ENCODE results near the gene ZBTB44.
"Not testable (repeated sequence)": the region's sequence is repeated elsewhere in the genome, so short reads cannot be mapped to it uniquely, and the experiment has no call there.

Gene ZBTB44

DNA sequence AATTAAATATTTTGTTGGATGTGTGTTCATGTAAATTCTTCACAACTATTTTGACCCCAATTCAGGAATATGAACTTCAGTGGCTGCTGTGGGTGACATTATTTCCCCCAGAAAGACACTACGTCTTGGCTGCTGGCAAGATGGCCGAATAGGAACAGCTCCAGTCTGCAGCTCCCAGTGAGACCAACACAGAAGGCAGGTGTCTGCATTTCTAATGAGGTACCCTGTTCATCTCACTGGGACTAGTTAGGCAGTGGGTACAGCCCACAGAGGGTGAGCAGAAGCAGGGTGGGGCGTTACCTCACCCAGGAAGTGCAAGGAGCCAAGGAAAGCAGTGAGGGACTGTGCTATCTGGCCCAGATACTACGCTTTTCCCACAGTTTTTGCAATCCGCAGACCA, 65.3 kb downstream of the ZBTB44 start:
- TF ChIP-seq, protein P1, sequence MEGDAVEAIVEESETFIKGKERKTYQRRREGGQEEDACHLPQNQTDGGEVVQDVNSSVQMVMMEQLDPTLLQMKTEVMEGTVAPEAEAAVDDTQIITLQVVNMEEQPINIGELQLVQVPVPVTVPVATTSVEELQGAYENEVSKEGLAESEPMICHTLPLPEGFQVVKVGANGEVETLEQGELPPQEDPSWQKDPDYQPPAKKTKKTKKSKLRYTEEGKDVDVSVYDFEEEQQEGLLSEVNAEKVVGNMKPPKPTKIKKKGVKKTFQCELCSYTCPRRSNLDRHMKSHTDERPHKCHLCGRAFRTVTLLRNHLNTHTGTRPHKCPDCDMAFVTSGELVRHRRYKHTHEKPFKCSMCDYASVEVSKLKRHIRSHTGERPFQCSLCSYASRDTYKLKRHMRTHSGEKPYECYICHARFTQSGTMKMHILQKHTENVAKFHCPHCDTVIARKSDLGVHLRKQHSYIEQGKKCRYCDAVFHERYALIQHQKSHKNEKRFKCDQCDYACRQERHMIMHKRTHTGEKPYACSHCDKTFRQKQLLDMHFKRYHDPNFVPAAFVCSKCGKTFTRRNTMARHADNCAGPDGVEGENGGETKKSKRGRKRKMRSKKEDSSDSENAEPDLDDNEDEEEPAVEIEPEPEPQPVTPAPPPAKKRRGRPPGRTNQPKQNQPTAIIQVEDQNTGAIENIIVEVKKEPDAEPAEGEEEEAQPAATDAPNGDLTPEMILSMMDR (conservative IDR thresholded peaks at IDR 0.05; ENCODE audit: low read length), result no peak
- DNase-seq (ENCODE audit: low read depth), result no peak
- no peak overlapping the region for H3K4me3 ChIP-seq (ENCODE audit: low read length)

DNA sequence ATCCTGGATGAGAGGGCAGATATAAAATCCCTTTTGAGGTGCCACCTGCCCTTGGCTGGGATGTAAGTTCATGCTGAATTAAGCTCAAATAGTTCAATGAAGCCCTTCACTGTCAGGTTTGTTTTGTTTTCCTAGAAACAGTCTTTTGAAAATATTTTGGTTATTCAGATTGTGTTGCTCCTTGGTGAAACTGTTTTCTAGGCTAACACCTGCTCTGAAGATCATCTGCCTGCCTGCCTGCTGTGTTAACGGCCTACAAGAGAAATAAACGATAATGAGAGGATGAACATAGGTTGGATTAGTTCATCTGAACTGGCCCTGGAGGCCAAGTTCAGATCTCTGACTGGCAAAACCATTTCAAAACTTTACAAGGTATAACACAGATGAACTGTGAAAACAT, 67.4 kb downstream of the ZBTB44 start:
- no peak overlapping the region for H3K4me3 ChIP-seq (ENCODE audit: low read length)
- no peak for DNase-seq (ENCODE audit: low read depth)
- TF ChIP-seq, protein P1 (conservative IDR thresholded peaks at IDR 0.05; ENCODE audit: low read length), result no peak

DNA sequence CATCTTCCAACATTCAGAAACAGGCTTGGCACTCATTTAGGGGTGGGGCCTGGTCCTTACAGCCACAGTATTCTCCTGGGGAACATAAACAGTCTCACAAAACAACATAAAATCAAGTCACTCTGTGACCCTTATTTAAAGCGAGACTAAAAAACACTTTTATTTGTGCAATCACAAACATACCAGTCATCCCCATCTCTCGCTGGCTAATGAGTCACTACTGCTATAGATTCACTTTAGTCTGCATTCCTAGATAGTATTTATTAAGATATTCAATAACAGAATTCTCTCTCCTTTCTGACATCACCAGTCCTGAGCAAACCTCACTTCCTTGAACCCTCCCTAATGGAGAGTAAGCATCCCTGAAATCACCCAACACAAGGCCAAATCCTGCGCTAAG, 68.0 kb downstream of the ZBTB44 start:
- DNase-seq (ENCODE audit: low read depth), result no peak
- H3K4me3 ChIP-seq (ENCODE audit: low read length), result no peak overlapping the region
- TF ChIP-seq, protein P1 (conservative IDR thresholded peaks at IDR 0.05; ENCODE audit: low read length), result no peak

GRCh38 chr11:130246270-130246669, 68.4 kb downstream of the ZBTB44 start:
- no peak overlapping the region for H3K4me3 ChIP-seq (ENCODE audit: low read length)
- no peak for DNase-seq (ENCODE audit: low read depth)
- TF ChIP-seq, protein P1 (conservative IDR thresholded peaks at IDR 0.05; ENCODE audit: low read length), result no peak

DNA sequence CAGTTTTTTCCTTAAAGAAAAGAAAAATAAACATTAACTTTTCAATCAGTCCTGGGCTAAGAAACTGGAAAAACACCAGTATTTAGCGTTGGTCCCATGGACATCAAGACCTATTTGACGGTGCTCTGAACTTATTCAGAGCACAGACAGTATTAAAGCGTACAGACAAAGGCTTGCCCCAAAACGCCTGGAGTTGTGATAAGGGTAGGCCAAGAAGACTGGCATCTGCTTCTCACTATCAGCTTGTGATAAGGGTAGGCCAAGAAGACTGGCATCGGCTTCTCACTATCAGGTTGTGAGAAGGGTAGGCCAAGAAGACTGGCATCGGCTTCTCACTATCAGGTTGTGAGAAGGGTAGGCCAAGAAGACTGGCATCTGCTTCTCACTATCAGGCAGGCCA, 69.3 kb downstream of the ZBTB44 start:
- not testable (repeated sequence) for H3K4me3 ChIP-seq (ENCODE audit: low read length); DNase-seq (ENCODE audit: low read depth)

DNA sequence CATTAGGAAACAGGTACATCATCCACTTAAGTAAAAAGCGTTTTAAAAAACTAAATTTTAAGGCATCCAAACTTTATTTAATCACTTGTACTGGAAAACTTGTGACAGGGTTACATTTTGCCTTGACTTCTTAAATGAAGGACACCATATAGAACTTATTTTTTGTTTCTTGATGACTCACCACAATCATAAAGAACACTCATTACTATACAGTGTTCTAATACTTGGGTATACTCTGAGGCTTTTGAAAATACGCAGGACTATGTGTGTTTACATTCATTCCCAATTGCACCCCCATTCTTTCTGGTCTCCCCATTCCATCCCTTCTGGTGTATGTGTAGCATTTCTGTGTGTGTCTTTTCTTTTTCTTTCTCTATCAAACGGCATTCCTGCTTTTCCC, 69.9 kb downstream of the ZBTB44 start:
- H3K4me3 ChIP-seq (ENCODE audit: low read length), result no peak overlapping the region
- TF ChIP-seq, protein P1 (conservative IDR thresholded peaks at IDR 0.05; ENCODE audit: low read length), result no peak
- DNase-seq (ENCODE audit: low read depth), result no peak

GRCh38 chr11:130243816-130244215, 70.9 kb downstream of the ZBTB44 start:
- TF ChIP-seq, protein P1 (conservative IDR thresholded peaks at IDR 0.05; ENCODE audit: low read length), result no peak
- H3K4me3 ChIP-seq (ENCODE audit: low read length), result no peak overlapping the region
- no peak for DNase-seq (ENCODE audit: low read depth)

DNA sequence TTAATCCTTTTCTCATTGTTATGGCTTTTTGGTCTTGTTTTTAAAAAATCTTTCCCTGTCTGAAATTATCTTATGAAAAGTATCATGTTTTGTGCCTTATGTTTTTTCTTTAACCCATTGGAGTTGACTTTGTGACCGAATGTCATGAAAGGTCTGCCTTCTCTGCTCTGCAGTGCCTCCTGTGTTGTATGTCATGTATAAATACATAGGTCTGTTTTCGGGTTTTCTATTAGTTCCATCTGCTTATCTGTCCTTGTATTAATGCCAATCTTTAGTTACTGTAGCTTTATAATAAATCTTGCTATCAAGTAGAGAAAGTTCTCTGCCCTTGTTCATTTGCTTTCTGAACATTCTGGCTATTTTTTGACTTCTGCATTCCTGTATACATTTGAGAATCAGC, 73.0 kb downstream of the ZBTB44 start:
- TF ChIP-seq, protein P1 (conservative IDR thresholded peaks at IDR 0.05; ENCODE audit: low read length), result no peak
- no peak overlapping the region for H3K4me3 ChIP-seq (ENCODE audit: low read length)
- DNase-seq (ENCODE audit: low read depth), result no peak
